PC-3 (cell line): ENCODE results near the gene GTF2H2C. TPM values are rescaled to one million over a fixed set of nuclear protein-coding genes. Genes with fewer than 3 reads are reported as not detected.
"Not testable (repeated sequence)": the region's sequence is repeated elsewhere in the genome, so short reads cannot be mapped to it uniquely, and the experiment has no call there.

Experiments
- ATAC-seq: fragments of 200-7000 bp; cut with Tn5 transposase; 2 replicates; pipeline ENCODE4 v1.9.1; 2020; ENCODE audit warnings: mild to moderate bottlenecking, moderate library complexity
- BruUV-seq: library from RNA; stranded (reverse); fragments of 400-500 nt; replicated peaks from 2 replicates; lab custom pipeline; 2021; lab: Mats Ljungman, UMichigan
- CTCF ChIA-PET: fragments of 300-600 bp; sonication (Branson Sonifier 250); formaldehyde crosslinking; loops from one replicate; lab custom pipeline; 2022; ENCODE audit warnings: antibody characterized with exemption; lab: Charles Lee
- POLR2A ChIA-PET: fragments of 300-600 bp; sonication (Branson Sonifier 250); formaldehyde crosslinking; loops from one replicate; lab custom pipeline; 2022; ENCODE audit warnings: antibody characterized with exemption; ENCODE audit not compliant: unreplicated experiment; lab: Charles Lee
- DNase-seq: peaks from one replicate; pipeline ENCODE4 v3.0.0-alpha.2; 2015
- H2AFZ ChIP-seq: fragments of 300-600 bp; sonication (generic); 2 replicates; pipeline ENCODE4 v1.6.0; 2016; ENCODE audit warnings: antibody characterized with exemption, low read length
- H3F3A ChIP-seq: fragments of 300-600 bp; sonication (generic); one replicate; pipeline ENCODE4 v1.6.0; 2017; ENCODE audit warnings: antibody characterized with exemption, low read length, control low read depth, mild to moderate bottlenecking; ENCODE audit not compliant: unreplicated experiment
- H3K27ac ChIP-seq: fragments of 300-600 bp; sonication (generic); 2 replicates; pipeline ENCODE4 v1.5.1; 2016; ENCODE audit warnings: mild to moderate bottlenecking, low read length
- H3K27me3 ChIP-seq: fragments of 300-600 bp; sonication (generic); 2 replicates; pipeline ENCODE4 v1.6.1; 2016; ENCODE audit warnings: low read length, mixed read lengths
- H3K36me3 ChIP-seq: fragments of 300-600 bp; sonication (generic); 2 replicates; pipeline ENCODE4 v1.6.1; 2016; ENCODE audit warnings: low read depth, mixed run types, low read length, mixed read lengths
- H3K4me1 ChIP-seq: fragments of 300-600 bp; sonication (generic); 2 replicates; pipeline ENCODE4 v1.5.1; 2016; ENCODE audit warnings: low read length; ENCODE audit not compliant: insufficient read depth
- H3K4me2 ChIP-seq: fragments of 300-600 bp; sonication (generic); 2 replicates; pipeline ENCODE4 v1.6.0; 2016; ENCODE audit warnings: low read length
- H3K4me3 ChIP-seq: fragments of 300-600 bp; sonication (generic); 2 replicates; pipeline ENCODE4 v1.5.1; 2016; ENCODE audit warnings: mild to moderate bottlenecking, low read length, mixed read lengths
- H3K79me2 ChIP-seq: fragments of 300-600 bp; sonication (generic); 2 replicates; pipeline ENCODE4 v1.6.1; 2017; ENCODE audit warnings: low read length, mixed read lengths
- H3K9ac ChIP-seq: fragments of 300-600 bp; sonication (generic); 2 replicates; pipeline ENCODE4 v1.6.0; 2016; ENCODE audit warnings: mild to moderate bottlenecking, low read length
- H3K9me2 ChIP-seq: fragments of 300-600 bp; sonication (generic); replicated peaks from 2 replicates; pipeline ENCODE4 v1.6.1; 2016; ENCODE audit warnings: mixed run types, low read length, mixed read lengths
- H3K9me3 ChIP-seq: fragments of 300-600 bp; sonication (generic); 2 replicates; pipeline ENCODE4 v1.6.1; 2016; ENCODE audit warnings: low read length, mixed read lengths
- H4K20me1 ChIP-seq: fragments of 300-600 bp; sonication (generic); 2 replicates; pipeline ENCODE4 v1.6.1; 2016; ENCODE audit warnings: low read length, mixed read lengths
- intact Hi-C: fragments of 100-400 bp; cut with micrococcal nuclease; formaldehyde crosslinking; loops from 2 replicates; pipeline ENCODE4 v1.9.0; 2023
- total RNA-seq: library from RNA; depleted of rRNA; stranded (reverse); fragments of >200 nt; gene quantifications from 2 replicates; pipeline ENCODE4 v1.2.3, GENCODE V29; 2014

Gene GTF2H2C
- total RNA-seq, 1 experiment from 2014 or later = 14.0 TPM

GRCh38 chr5:69560587-69561431 is 818 bp downstream of the GTF2H2C start:
- POLR2A ChIA-PET = not testable (repeated sequence)
- peak overlapping the region; percentile 22; the same call in 1 of the 2 replicates for H3K9ac ChIP-seq

GRCh38 chr5:69566172-69566571 is 6.2 kb downstream of the GTF2H2C start:
- ATAC-seq, H3F3A ChIP-seq, H2AFZ ChIP-seq, DNase-seq, H3K9me3 ChIP-seq, H3K4me3 ChIP-seq, BruUV-seq, H3K4me2 ChIP-seq, H3K79me2 ChIP-seq, H3K27me3 ChIP-seq, H3K9ac ChIP-seq, H3K36me3 ChIP-seq, H3K27ac ChIP-seq, POLR2A ChIA-PET, intact Hi-C loops, H3K4me1 ChIP-seq, CTCF ChIA-PET, H3K9me2 ChIP-seq, H4K20me1 ChIP-seq: not testable (repeated sequence)

More at GRCh38 chr5:69560587-69561431, 818 bp downstream of the GTF2H2C start:
- H3K27ac ChIP-seq, H3K4me1 ChIP-seq, H3K27me3 ChIP-seq, H3K79me2 ChIP-seq, H3K36me3 ChIP-seq, H3K9me3 ChIP-seq, H3F3A ChIP-seq, CTCF ChIA-PET, BruUV-seq, H4K20me1 ChIP-seq, H3K9me2 ChIP-seq, H2AFZ ChIP-seq, intact Hi-C loops, DNase-seq: not testable (repeated sequence)
- ATAC-seq = peak; percentile 17
- peak overlapping the region; percentile 60 for H3K4me3 ChIP-seq
- H3K4me2 ChIP-seq = peak overlapping the region; percentile 69

- not testable (repeated sequence) for ATAC-seq
Measured at GRCh38 chr5:69568072-69568471, 8.1 kb downstream of the GTF2H2C start.

GRCh38 chr5:69583356-69583755 is 23.4 kb downstream of the GTF2H2C start:
- CTCF ChIA-PET, H3K27ac ChIP-seq, H2AFZ ChIP-seq, ATAC-seq, H3K9me2 ChIP-seq, H3F3A ChIP-seq, H3K9ac ChIP-seq, DNase-seq, BruUV-seq, H3K4me1 ChIP-seq, H4K20me1 ChIP-seq, H3K4me3 ChIP-seq, intact Hi-C loops, H3K9me3 ChIP-seq, H3K27me3 ChIP-seq, H3K79me2 ChIP-seq, H3K36me3 ChIP-seq, H3K4me2 ChIP-seq, POLR2A ChIA-PET: not testable (repeated sequence)

More at GRCh38 chr5:69568072-69568471, 8.1 kb downstream of the GTF2H2C start:
- H3K4me3 ChIP-seq, H3K36me3 ChIP-seq, H3K9ac ChIP-seq, H4K20me1 ChIP-seq, H3K4me2 ChIP-seq, H3K27me3 ChIP-seq, H2AFZ ChIP-seq, H3K9me3 ChIP-seq, POLR2A ChIA-PET, H3K27ac ChIP-seq, CTCF ChIA-PET, H3K4me1 ChIP-seq, DNase-seq, intact Hi-C loops, H3K9me2 ChIP-seq, BruUV-seq, H3K79me2 ChIP-seq, H3F3A ChIP-seq: not testable (repeated sequence)

GRCh38 chr5:69596114-69596840 is 36.3 kb downstream of the GTF2H2C start:
- H3K9ac ChIP-seq, intact Hi-C loops, H3K27me3 ChIP-seq, H4K20me1 ChIP-seq, H3K79me2 ChIP-seq, H3K9me3 ChIP-seq, H3K4me1 ChIP-seq, H2AFZ ChIP-seq, H3F3A ChIP-seq, POLR2A ChIA-PET, BruUV-seq, H3K27ac ChIP-seq, H3K36me3 ChIP-seq, DNase-seq, CTCF ChIA-PET, H3K4me3 ChIP-seq, ATAC-seq, H3K4me2 ChIP-seq, H3K9me2 ChIP-seq: not testable (repeated sequence)

- H3K36me3 ChIP-seq, H2AFZ ChIP-seq, H3K9me3 ChIP-seq, CTCF ChIA-PET, H3K79me2 ChIP-seq, H3K4me1 ChIP-seq, H3K27ac ChIP-seq, H3K9me2 ChIP-seq, ATAC-seq, H3F3A ChIP-seq, H3K27me3 ChIP-seq, H3K4me3 ChIP-seq, intact Hi-C loops, H3K9ac ChIP-seq, H3K4me2 ChIP-seq, BruUV-seq, POLR2A ChIA-PET, H4K20me1 ChIP-seq, DNase-seq: not testable (repeated sequence)
Measured at GRCh38 chr5:69601947-69602346, 42.0 kb downstream of the GTF2H2C start.
